Measurements from ENCODE around the gene TNFRSF21. TPM values are rescaled to one million over a fixed set of nuclear protein-coding genes. Genes with fewer than 3 reads are reported as not detected.

TNFRSF21 gene, protein sequence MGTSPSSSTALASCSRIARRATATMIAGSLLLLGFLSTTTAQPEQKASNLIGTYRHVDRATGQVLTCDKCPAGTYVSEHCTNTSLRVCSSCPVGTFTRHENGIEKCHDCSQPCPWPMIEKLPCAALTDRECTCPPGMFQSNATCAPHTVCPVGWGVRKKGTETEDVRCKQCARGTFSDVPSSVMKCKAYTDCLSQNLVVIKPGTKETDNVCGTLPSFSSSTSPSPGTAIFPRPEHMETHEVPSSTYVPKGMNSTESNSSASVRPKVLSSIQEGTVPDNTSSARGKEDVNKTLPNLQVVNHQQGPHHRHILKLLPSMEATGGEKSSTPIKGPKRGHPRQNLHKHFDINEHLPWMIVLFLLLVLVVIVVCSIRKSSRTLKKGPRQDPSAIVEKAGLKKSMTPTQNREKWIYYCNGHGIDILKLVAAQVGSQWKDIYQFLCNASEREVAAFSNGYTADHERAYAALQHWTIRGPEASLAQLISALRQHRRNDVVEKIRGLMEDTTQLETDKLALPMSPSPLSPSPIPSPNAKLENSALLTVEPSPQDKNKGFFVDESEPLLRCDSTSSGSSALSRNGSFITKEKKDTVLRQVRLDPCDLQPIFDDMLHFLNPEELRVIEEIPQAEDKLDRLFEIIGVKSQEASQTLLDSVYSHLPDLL
- 23.8 to 25.0 TPM (median 24.2 TPM) in 3 replicates for total RNA-seq

DNA sequence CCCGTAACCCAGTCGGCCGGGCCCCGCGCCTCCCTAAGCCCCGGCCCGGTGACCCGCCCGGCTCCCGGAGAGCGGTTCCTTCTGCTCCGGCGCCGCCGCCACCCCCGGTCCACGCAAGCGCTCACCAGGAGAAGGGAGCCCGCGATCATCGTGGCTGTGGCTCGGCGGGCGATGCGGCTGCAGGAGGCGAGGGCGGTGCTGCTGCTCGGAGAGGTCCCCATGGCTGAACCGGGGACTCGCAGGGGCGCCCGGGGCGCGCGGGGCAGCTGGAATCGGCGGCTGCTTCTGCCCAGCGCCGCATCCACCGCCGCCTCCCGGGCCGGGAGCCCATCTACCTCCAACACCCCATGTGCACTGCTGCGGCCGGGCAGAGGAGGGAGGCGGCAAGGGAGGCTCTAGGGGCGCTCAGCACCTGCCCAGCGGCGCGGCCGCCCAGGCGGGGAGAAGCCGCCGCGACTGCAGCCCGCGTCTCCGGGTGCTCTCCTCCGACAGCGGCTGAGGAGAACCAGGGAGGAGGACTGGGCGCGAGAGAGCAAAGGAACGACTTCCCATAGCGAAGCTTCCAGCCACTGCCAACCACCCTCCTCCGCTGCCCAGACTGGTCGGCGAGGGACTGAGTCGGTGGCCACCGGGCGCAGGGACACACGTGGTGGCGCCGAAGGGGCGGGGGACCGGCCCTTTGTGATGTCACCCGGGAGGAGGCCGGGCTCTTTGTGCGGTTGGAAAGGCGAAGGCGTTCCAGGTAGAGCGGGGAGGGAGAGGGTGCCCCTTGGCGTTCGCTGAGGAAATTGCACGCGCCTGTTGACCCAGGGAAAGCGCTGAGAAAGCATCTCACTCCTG lies at the start of gene TNFRSF21:
TSS of gene TNFRSF21 (minus strand) at position 615 of the 840 bp plus-strand sequence. CDS start at position 221, 394 bp downstream.
- Mint-ChIP-seq H3K4me1 (peaks cover 18% of the 10 kb centered on the region), H3K36me3 (no peaks in the 10 kb centered on the region), H3K4me3 (peak within 1 kb of the TSS; percentile 88), H3K9me3 (no peaks in the 10 kb centered on the region), H3K27me3 (ENCODE audit: low read depth) (peaks cover 4% of the 10 kb centered on the region), H3K27ac (peak within 1 kb of the TSS; percentile 86)
- DNase-seq (ENCODE audit: low spot score in 2 of 2, unreplicated experiment in 2 of 2): peak; percentile 75 to 90
- TF ChIP-seq, protein P1, sequence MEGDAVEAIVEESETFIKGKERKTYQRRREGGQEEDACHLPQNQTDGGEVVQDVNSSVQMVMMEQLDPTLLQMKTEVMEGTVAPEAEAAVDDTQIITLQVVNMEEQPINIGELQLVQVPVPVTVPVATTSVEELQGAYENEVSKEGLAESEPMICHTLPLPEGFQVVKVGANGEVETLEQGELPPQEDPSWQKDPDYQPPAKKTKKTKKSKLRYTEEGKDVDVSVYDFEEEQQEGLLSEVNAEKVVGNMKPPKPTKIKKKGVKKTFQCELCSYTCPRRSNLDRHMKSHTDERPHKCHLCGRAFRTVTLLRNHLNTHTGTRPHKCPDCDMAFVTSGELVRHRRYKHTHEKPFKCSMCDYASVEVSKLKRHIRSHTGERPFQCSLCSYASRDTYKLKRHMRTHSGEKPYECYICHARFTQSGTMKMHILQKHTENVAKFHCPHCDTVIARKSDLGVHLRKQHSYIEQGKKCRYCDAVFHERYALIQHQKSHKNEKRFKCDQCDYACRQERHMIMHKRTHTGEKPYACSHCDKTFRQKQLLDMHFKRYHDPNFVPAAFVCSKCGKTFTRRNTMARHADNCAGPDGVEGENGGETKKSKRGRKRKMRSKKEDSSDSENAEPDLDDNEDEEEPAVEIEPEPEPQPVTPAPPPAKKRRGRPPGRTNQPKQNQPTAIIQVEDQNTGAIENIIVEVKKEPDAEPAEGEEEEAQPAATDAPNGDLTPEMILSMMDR (IDR thresholded peaks at IDR 0.05; ENCODE audit: unreplicated experiment): peak; percentile 78

DNA sequence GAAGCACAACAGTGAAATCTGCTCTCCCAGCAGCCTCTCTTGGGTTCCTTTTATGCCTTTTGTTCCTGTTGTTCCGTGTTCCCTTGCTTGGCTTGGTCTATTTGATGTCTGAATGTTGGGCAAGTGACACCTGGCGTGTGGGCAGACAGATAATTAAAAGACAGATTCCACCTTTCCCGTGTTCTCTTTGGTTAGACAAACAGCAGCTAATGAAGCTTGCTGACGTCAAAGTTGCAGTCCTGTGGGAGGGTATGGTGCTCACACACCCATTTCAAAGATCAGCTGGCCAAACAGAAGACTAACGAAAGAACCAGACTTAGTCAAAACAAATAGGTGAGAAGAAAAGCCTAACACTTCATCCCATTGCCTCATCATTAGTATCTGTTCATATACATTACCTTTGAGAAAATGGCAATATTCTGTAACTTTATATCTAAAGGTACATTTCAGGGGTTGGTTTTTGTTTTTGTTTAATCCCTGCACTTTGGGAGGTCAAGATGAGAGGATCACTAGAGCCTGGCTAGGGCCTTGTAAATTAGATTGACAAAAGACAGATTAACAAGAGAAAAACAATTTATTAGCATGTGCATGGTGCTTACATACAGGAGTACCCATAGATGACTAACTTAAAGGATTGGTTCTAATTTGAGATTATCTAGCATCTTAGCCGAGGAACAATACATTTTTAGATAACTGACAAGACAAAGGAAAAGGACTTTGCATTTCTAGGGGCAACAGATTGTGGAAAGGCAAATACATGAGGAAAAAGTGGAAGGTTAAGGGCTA lies 48.9 kb upstream of the TNFRSF21 start:
- Mint-ChIP-seq H3K4me3 (no peak overlapping the region), H3K36me3 (no peaks in the 10 kb centered on the region), H3K4me1 (peaks cover 16% of the 10 kb centered on the region), H3K9me3 (peaks cover 4% of the 10 kb centered on the region), H3K27ac (no peak overlapping the region), H3K27me3 (ENCODE audit: low read depth) (no peaks in the 10 kb centered on the region)
- TF ChIP-seq, protein P1 (IDR thresholded peaks at IDR 0.05; ENCODE audit: unreplicated experiment): no peak
- no peak for DNase-seq (ENCODE audit: low spot score in 2 of 2, unreplicated experiment in 2 of 2)

DNA sequence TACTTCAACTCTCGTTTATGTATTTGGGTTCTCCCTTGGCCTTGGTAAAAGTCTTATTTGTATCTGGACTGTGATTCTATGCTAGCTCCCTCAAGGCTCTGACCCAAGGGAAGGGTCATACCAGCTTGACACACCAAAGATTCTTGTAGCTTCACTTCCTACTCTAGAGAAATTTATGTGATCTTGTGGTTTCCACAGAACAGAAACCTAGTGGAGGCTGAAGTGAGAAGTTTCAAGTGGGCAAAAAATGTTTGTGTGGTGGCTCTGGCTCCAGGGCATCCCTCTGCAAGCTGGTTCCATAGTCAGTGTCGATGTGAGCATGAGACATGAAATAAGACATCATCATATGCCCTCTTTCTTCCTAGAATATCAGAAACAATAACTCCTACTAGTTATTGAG lies 48.1 kb upstream of the TNFRSF21 start:
- no peaks in the 10 kb centered on the region for H3K27me3 Mint-ChIP-seq (ENCODE audit: low read depth)
- H3K27ac Mint-ChIP-seq: no peak overlapping the region
- no peak overlapping the region for H3K4me3 Mint-ChIP-seq
- TF ChIP-seq, protein P1 (IDR thresholded peaks at IDR 0.05; ENCODE audit: unreplicated experiment): no peak
- no peak for DNase-seq (ENCODE audit: low spot score in 2 of 2, unreplicated experiment in 2 of 2)
- no peaks in the 10 kb centered on the region for H3K36me3 Mint-ChIP-seq
- H3K9me3 Mint-ChIP-seq: peaks cover 4% of the 10 kb centered on the region
- H3K4me1 Mint-ChIP-seq: peaks cover 13% of the 10 kb centered on the region

DNA sequence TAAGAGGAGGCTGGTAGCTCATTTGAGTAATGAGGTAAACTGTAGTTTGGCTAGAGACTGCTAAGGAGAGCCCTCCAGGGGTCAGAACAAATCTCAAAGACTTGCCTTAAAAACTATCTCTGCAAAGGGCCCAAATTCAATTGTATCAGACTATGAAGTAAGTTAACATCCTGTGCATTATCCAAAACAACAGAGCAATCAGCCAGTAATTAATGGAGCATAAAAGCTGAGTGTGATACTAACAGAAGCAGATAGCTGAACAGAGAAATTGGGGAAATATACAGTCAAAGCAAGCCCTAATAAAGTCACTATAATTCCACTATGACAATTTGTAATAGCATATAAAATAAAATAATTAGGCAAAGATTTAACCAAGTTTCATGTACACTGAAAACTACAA lies 45.8 kb upstream of the TNFRSF21 start:
- Mint-ChIP-seq H3K27me3 (ENCODE audit: low read depth) (no peaks in the 10 kb centered on the region), H3K27ac (no peak overlapping the region), H3K9me3 (peaks cover 13% of the 10 kb centered on the region), H3K4me1 (peaks cover 11% of the 10 kb centered on the region), H3K36me3 (no peaks in the 10 kb centered on the region), H3K4me3 (no peak overlapping the region)
- TF ChIP-seq, protein P1 (IDR thresholded peaks at IDR 0.05; ENCODE audit: unreplicated experiment): no peak
- DNase-seq (ENCODE audit: low spot score in 2 of 2, unreplicated experiment in 2 of 2): no peak

DNA sequence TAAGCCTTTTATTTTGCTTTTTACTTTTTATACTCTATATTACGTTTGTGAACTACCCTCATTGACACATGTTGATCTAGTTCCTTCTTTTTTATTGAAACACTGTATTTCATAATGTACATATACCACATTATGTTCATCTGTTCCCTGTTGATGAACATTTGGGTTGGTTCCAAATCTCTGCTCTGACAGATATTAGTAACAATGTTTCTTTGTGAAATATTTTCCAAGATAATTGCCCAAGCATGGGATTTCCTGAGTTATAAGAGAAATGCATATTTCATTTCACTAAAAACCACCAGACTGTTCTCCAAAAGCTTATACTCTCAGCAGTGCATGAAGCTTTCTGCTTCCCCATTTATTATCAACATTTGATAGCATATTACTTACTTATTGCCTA lies 44.2 kb upstream of the TNFRSF21 start:
- no peak overlapping the region for H3K4me3 Mint-ChIP-seq

More for the DNA sequence above, 44.2 kb upstream of the TNFRSF21 start:
- H3K9me3 Mint-ChIP-seq: peaks cover 9% of the 10 kb centered on the region
- TF ChIP-seq, protein P1 (IDR thresholded peaks at IDR 0.05; ENCODE audit: unreplicated experiment): no peak
- no peak overlapping the region for H3K27ac Mint-ChIP-seq
- peaks cover 14% of the 10 kb centered on the region for H3K4me1 Mint-ChIP-seq
- no peaks in the 10 kb centered on the region for H3K36me3 Mint-ChIP-seq
- no peak for DNase-seq (ENCODE audit: low spot score in 2 of 2, unreplicated experiment in 2 of 2)
- no peaks in the 10 kb centered on the region for H3K27me3 Mint-ChIP-seq (ENCODE audit: low read depth)
